Epithelial cell of prostate (primary cell): ENCODE measurements around the gene NCOA3.
"Not testable (repeated sequence)": the region's sequence is repeated elsewhere in the genome, so short reads cannot be mapped to it uniquely, and the experiment has no call there.

ENCODE experiments used
- DNase-seq: peaks from one replicate; pipeline ENCODE4 v3.0.0-alpha.2; 2011; ENCODE audit warnings: low read depth, low spot score
- H3K27ac ChIP-seq: fragments of 450-650 bp; 2 replicates; pipeline ENCODE4 v1.5.1; 2017; ENCODE audit warnings: mild to moderate bottlenecking

Gene NCOA3

GRCh38 chr20:47498606-47499005 lies 3.1 kb upstream of the NCOA3 start:
- H3K27ac ChIP-seq: no peak overlapping the region
- DNase-seq: no peak

GRCh38 chr20:47499053-47499452 lies 2.6 kb upstream of the NCOA3 start:
- DNase-seq: no peak
- no peak overlapping the region for H3K27ac ChIP-seq

GRCh38 chr20:47500082-47500481 lies 1.6 kb upstream of the NCOA3 start:
- DNase-seq, H3K27ac ChIP-seq: not testable (repeated sequence)

GRCh38 chr20:47500554-47500953 lies 1.1 kb upstream of the NCOA3 start:
- DNase-seq: no peak

GRCh38 chr20:47501116-47501481 lies 588 bp upstream of the NCOA3 start:
- no peak for DNase-seq
- H3K27ac ChIP-seq: peak overlapping the region; percentile 76

More at GRCh38 chr20:47500554-47500953, 1.1 kb upstream of the NCOA3 start:
- H3K27ac ChIP-seq: no peak overlapping the region

GRCh38 chr20:47502271-47503239 lies 868 bp downstream of the NCOA3 start:
- H3K27ac ChIP-seq: peak overlapping the region; percentile 76
- no peak for DNase-seq

GRCh38 chr20:47503685-47504084 lies 2.0 kb downstream of the NCOA3 start:
- no peak for DNase-seq
- H3K27ac ChIP-seq: no peak overlapping the region

GRCh38 chr20:47506335-47506734 lies 4.6 kb downstream of the NCOA3 start:
- DNase-seq: no peak

GRCh38 chr20:47506850-47507249 lies 5.2 kb downstream of the NCOA3 start:
- H3K27ac ChIP-seq: no peak overlapping the region
- DNase-seq: no peak

More at GRCh38 chr20:47506335-47506734, 4.6 kb downstream of the NCOA3 start:
- no peak overlapping the region for H3K27ac ChIP-seq

GRCh38 chr20:47507275-47507981 lies 5.7 kb downstream of the NCOA3 start:
- H3K27ac ChIP-seq, DNase-seq: not testable (repeated sequence)

GRCh38 chr20:47508278-47508677 lies 6.6 kb downstream of the NCOA3 start:
- H3K27ac ChIP-seq: no peak overlapping the region

GRCh38 chr20:47509104-47509661 lies 7.5 kb downstream of the NCOA3 start:
- H3K27ac ChIP-seq: no peak overlapping the region
- no peak for DNase-seq

More at GRCh38 chr20:47508278-47508677, 6.6 kb downstream of the NCOA3 start:
- no peak for DNase-seq

- H3K27ac ChIP-seq: no peak overlapping the region
- DNase-seq: no peak
These were observed 8.0 kb downstream of the NCOA3 start for GRCh38 chr20:47509685-47510084.

GRCh38 chr20:47515843-47516242 lies 14.2 kb downstream of the NCOA3 start:
- DNase-seq: no peak
- H3K27ac ChIP-seq: no peak overlapping the region

GRCh38 chr20:47521059-47521808 lies 19.5 kb downstream of the NCOA3 start:
- peak overlapping the region; percentile 16 for H3K27ac ChIP-seq
- peak; percentile 22 for DNase-seq

- H3K27ac ChIP-seq: no peak overlapping the region
- no peak for DNase-seq
These were observed 22.5 kb downstream of the NCOA3 start for GRCh38 chr20:47524015-47524784.

GRCh38 chr20:47527004-47527800 lies 25.5 kb downstream of the NCOA3 start:
- H3K27ac ChIP-seq: no peak overlapping the region
- DNase-seq: no peak

- no peak for DNase-seq
- H3K27ac ChIP-seq: no peak overlapping the region
These were observed 28.2 kb downstream of the NCOA3 start for GRCh38 chr20:47529840-47530239.

- no peak for DNase-seq
- H3K27ac ChIP-seq: no peak overlapping the region
These were observed 29.8 kb downstream of the NCOA3 start for GRCh38 chr20:47531458-47531857.
